HG02981 (cell line): ENCODE results near the gene PSMG3.
"Not testable (repeated sequence)": the region's sequence is repeated elsewhere in the genome, so short reads cannot be mapped to it uniquely, and the experiment has no call there.

ENCODE experiments used
- ATAC-seq: cut with Tn5 transposase; IDR thresholded peaks from one replicate; pipeline ENCODE4 v1.9.1; 2021; ENCODE audit warnings: mild to moderate bottlenecking, moderate library complexity; ENCODE audit not compliant: unreplicated experiment

PSMG3 gene

GRCh38 chr7:1536455-1536742 is 33.4 kb downstream of the PSMG3 start:
- ATAC-seq = no peak

- no peak for ATAC-seq
Measured at GRCh38 chr7:1535701-1536454, 34.0 kb downstream of the PSMG3 start.

GRCh38 chr7:1535100-1535458 is 34.8 kb downstream of the PSMG3 start:
- ATAC-seq = no peak

GRCh38 chr7:1534330-1535099 is 35.3 kb downstream of the PSMG3 start:
- no peak for ATAC-seq

- ATAC-seq = no peak
Measured at GRCh38 chr7:1533547-1534329, 36.1 kb downstream of the PSMG3 start.

GRCh38 chr7:1533255-1533546 is 36.6 kb downstream of the PSMG3 start:
- ATAC-seq = no peak

- ATAC-seq = no peak
Measured at GRCh38 chr7:1532456-1533254, 37.2 kb downstream of the PSMG3 start.

- ATAC-seq = no peak
Measured at GRCh38 chr7:1531979-1532455, 37.8 kb downstream of the PSMG3 start.

- peak; percentile 2 for ATAC-seq
Measured at GRCh38 chr7:1531263-1531978, 38.4 kb downstream of the PSMG3 start.

GRCh38 chr7:1530946-1531262 is 38.9 kb downstream of the PSMG3 start:
- peak; percentile 8 for ATAC-seq

- ATAC-seq = no peak
Measured at GRCh38 chr7:1529383-1530116, 40.3 kb downstream of the PSMG3 start.

- no peak for ATAC-seq
Measured at GRCh38 chr7:1526271-1526754, 43.5 kb downstream of the PSMG3 start.

GRCh38 chr7:1525409-1525808 is 44.4 kb downstream of the PSMG3 start:
- ATAC-seq = no peak

GRCh38 chr7:1523844-1524243 is 46.0 kb downstream of the PSMG3 start:
- no peak for ATAC-seq

GRCh38 chr7:1523208-1523607 is 46.6 kb downstream of the PSMG3 start:
- no peak for ATAC-seq

- ATAC-seq = no peak
Measured at GRCh38 chr7:1521456-1521855, 48.4 kb downstream of the PSMG3 start.

- ATAC-seq = no peak
Measured at GRCh38 chr7:1520539-1521234, 49.1 kb downstream of the PSMG3 start.

GRCh38 chr7:1519322-1519922 is 50.4 kb downstream of the PSMG3 start:
- not testable (repeated sequence) for ATAC-seq
